GM12865 (cell line): ENCODE measurements around the gene ZSCAN5C.
"Not testable (repeated sequence)": the region's sequence is repeated elsewhere in the genome, so short reads cannot be mapped to it uniquely, and the experiment has no call there.

ENCODE experiments used
- DNase-seq: peaks from one replicate; pipeline ENCODE4 v3.0.0; 2010; ENCODE audit warnings: low read depth
- H3K4me3 ChIP-seq: 2 replicates; pipeline ENCODE4 v1.5.1; 2011; ENCODE audit warnings: mild to moderate bottlenecking, low read depth, low read length, control low read depth
- CTCF ChIP-seq: IDR thresholded peaks from 2 replicates; pipeline ENCODE4 v1.5.1; 2011; ENCODE audit warnings: low read length, control low read depth, low read depth, inconsistent platforms; ENCODE audit not compliant: insufficient read depth; ENCODE audit errors: missing control alignments

The ZSCAN5C gene

GRCh38 chr19:56217039-56217949, 15.2 kb downstream of the ZSCAN5C start:
- no peak overlapping the region for H3K4me3 ChIP-seq
- DNase-seq: no peak
- no peak for TF ChIP-seq CTCF

GRCh38 chr19:56218961-56219360, 16.9 kb downstream of the ZSCAN5C start:
- no peak overlapping the region for H3K4me3 ChIP-seq
- no peak for TF ChIP-seq CTCF

GRCh38 chr19:56221442-56221841, 19.4 kb downstream of the ZSCAN5C start:
- DNase-seq, H3K4me3 ChIP-seq: not testable (repeated sequence)

More at GRCh38 chr19:56218961-56219360, 16.9 kb downstream of the ZSCAN5C start:
- DNase-seq: no peak

GRCh38 chr19:56221851-56222250, 19.8 kb downstream of the ZSCAN5C start:
- no peak for DNase-seq
- H3K4me3 ChIP-seq: no peak overlapping the region
- TF ChIP-seq CTCF: no peak

- H3K4me3 ChIP-seq: no peak overlapping the region
- no peak for DNase-seq
- TF ChIP-seq CTCF: no peak
Measured at GRCh38 chr19:56222901-56223300, 20.8 kb downstream of the ZSCAN5C start.

GRCh38 chr19:56223481-56223880, 21.4 kb downstream of the ZSCAN5C start:
- no peak for TF ChIP-seq CTCF
- no peak overlapping the region for H3K4me3 ChIP-seq
- DNase-seq: no peak

GRCh38 chr19:56245121-56245740, 43.2 kb downstream of the ZSCAN5C start:
- TF ChIP-seq CTCF: no peak
- no peak for DNase-seq
- H3K4me3 ChIP-seq: no peak overlapping the region

- not testable (repeated sequence) for H3K4me3 ChIP-seq, DNase-seq
Measured at GRCh38 chr19:56245764-56246163, 43.7 kb downstream of the ZSCAN5C start.

GRCh38 chr19:56248736-56249338, 46.8 kb downstream of the ZSCAN5C start:
- not testable (repeated sequence) for H3K4me3 ChIP-seq, DNase-seq
